HepG2 (cell line): ENCODE data around the gene PRKCE. TPM values are rescaled to one million over a fixed set of nuclear protein-coding genes. Genes with fewer than 3 reads are reported as not detected.

ENCODE experiments used
- AKAP8 ChIP-seq: sonication (generic); formaldehyde crosslinking; IDR thresholded peaks from 2 replicates; pipeline ENCODE4 v1.5.1; 2020; ENCODE audit warnings: mild to moderate bottlenecking, missing genetic modification reagents
- ATF7 ChIP-seq, 2 experiments: fragments of 450-650 bp in 1 of 2; sonication (generic) in 1 of 2; formaldehyde crosslinking in 1 of 2; IDR thresholded peaks; 2 replicates each; pipeline versions ENCODE4 v1.4.0 to v1.6.1; 2016 to 2020; ENCODE audit warnings: antibody characterized with exemption in 1 of 2, mild to moderate bottlenecking in 1 of 2, missing genetic modification reagents in 1 of 2
- CHCHD3 ChIP-seq: sonication (generic); formaldehyde crosslinking; IDR thresholded peaks from 2 replicates; pipeline ENCODE4 v1.8.0; 2022; ENCODE audit warnings: mild to moderate bottlenecking, missing genetic modification reagents, moderate library complexity
- EP300 ChIP-seq, 3 experiments: sonication (generic) in 1 of 3; formaldehyde crosslinking in 1 of 3; IDR thresholded peaks; 2 replicates each; pipeline versions ENCODE4 v1.5.1 to v1.6.1; 2011 to 2020; ENCODE audit warnings: low read depth in 2 of 3, low read length in 2 of 3, borderline replicate concordance in 1 of 3, improper control_type of control experiment in 1 of 3, mild to moderate bottlenecking in 1 of 3, missing genetic modification reagents in 1 of 3, moderate library complexity in 1 of 3
- IKZF1 ChIP-seq: fragments of 450-650 bp; IDR thresholded peaks from 2 replicates; pipeline ENCODE4 v1.7.1; 2016
- KLF16 ChIP-seq, 2 experiments: sonication (generic) in 1 of 2; formaldehyde crosslinking in 1 of 2; IDR thresholded peaks; 2 replicates each; pipeline versions ENCODE4 v1.6.1 to v1.8.0; 2016 to 2023; ENCODE audit warnings: missing genetic modification reagents in 2 of 2, missing compliant biosample characterization in 1 of 2
- NBN ChIP-seq: fragments of 450-650 bp; conservative IDR thresholded peaks from 2 replicates; pipeline ENCODE4 v1.6.1; 2017
- SALL1 ChIP-seq: sonication (generic); formaldehyde crosslinking; IDR thresholded peaks from 2 replicates; pipeline ENCODE4 v1.8.0; 2022; ENCODE audit warnings: mild to moderate bottlenecking, missing genetic modification reagents
- SMAD9 ChIP-seq: sonication (generic); formaldehyde crosslinking; IDR thresholded peaks from 2 replicates; pipeline ENCODE4 v1.5.1; 2020; ENCODE audit warnings: mild to moderate bottlenecking, missing genetic modification reagents
- ZC3H13 ChIP-seq: sonication (generic); formaldehyde crosslinking; IDR thresholded peaks from 2 replicates; pipeline ENCODE4 v1.8.1; 2023; ENCODE audit warnings: mild to moderate bottlenecking, missing genetic modification reagents, moderate library complexity
- ZNF335 ChIP-seq: sonication (generic); formaldehyde crosslinking; IDR thresholded peaks from 2 replicates; pipeline ENCODE4 v1.4.0; 2020; ENCODE audit warnings: missing genetic modification reagents
- ZNF713 ChIP-seq: sonication (generic); formaldehyde crosslinking; IDR thresholded peaks from 2 replicates; pipeline ENCODE4 v1.4.0; 2020; ENCODE audit warnings: mild to moderate bottlenecking, missing genetic modification reagents
- polyA plus RNA-seq, 8 experiments: library from polyadenylated mRNA; depleted of rRNA in 3 of 8; stranded (reverse) in 7 of 8; unstranded in 1 of 8; fragments of >200 nt; fragmentation: Illumina TruSeq in 4 of 8; extraction: Trizol in 4 of 8; gene quantifications; 2 replicates each; pipeline versions ENCODE4 v1.2.1 to v1.2.3, GENCODE V29; 2011 to 2016; ENCODE audit warnings: low read depth in 4 of 8, missing spikeins in 1 of 8, mixed read lengths in 1 of 8; ENCODE audit not compliant: insufficient read depth in 1 of 8
- total RNA-seq, 5 experiments: library from RNA; depleted of rRNA; stranded (reverse); fragments of >200 nt; fragmentation: Illumina TruSeq; extraction: Trizol; gene quantifications; 2 replicates each; pipeline ENCODE4 v1.2.3, GENCODE V29; 2016; ENCODE audit warnings: low read depth in 1 of 5
- TF ChIP-seq, protein P1 (sequence below): sonication (generic); formaldehyde crosslinking; IDR thresholded peaks from 2 replicates; pipeline ENCODE4 v1.9.0; 2021; ENCODE audit warnings: mild to moderate bottlenecking, missing genetic modification reagents
- TF ChIP-seq, protein P2 (sequence below): sonication (generic); formaldehyde crosslinking; IDR thresholded peaks from 2 replicates; pipeline ENCODE4 v1.4.0; 2020; ENCODE audit warnings: missing genetic modification reagents, borderline replicate concordance
- TF ChIP-seq, protein P3 (sequence below): sonication (generic); formaldehyde crosslinking; IDR thresholded peaks from 2 replicates; pipeline ENCODE4 v1.4.0; 2020; ENCODE audit warnings: mild to moderate bottlenecking, missing genetic modification reagents

Gene PRKCE
- total and polyA plus RNA-seq, 2 of the 13 experiments (the other 11 are each of a cell fraction or from before 2014, with no cell fraction given) = 1.0 to 3.9 TPM

DNA sequence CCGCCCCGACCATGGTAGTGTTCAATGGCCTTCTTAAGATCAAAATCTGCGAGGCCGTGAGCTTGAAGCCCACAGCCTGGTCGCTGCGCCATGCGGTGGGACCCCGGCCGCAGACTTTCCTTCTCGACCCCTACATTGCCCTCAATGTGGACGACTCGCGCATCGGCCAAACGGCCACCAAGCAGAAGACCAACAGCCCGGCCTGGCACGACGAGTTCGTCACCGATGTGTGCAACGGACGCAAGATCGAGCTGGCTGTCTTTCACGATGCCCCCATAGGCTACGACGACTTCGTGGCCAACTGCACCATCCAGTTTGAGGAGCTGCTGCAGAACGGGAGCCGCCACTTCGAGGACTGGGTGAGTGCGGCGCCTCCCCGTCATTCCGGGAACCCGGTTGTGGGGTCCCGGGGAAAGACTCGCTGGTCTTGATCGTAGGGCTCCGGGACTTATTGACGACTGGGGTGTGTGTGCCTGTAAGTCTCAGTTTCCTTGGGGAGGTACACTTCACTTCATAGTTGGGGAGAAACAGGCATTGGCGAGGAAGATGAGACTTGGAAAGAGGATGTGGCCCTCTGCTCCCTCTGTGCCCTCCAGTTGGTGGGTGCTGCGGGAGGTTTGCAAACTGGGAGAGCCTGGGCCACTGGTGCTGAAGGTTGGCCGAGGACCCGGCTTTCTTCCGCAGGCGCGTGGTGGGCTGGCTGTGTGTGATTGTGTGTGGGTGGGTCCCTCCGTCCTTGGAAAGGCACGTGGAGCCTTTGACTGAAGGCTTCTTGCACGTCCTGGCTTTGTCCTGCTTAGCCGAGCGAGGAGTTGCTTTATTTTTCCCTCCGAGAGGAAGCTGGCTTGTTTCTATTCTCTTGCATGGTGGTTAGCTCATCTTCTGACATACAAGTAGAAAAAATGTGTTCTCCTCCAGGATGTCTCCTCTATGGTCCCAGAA lies 886 bp downstream of the PRKCE start (continued):
- TF ChIP-seq, protein P1, sequence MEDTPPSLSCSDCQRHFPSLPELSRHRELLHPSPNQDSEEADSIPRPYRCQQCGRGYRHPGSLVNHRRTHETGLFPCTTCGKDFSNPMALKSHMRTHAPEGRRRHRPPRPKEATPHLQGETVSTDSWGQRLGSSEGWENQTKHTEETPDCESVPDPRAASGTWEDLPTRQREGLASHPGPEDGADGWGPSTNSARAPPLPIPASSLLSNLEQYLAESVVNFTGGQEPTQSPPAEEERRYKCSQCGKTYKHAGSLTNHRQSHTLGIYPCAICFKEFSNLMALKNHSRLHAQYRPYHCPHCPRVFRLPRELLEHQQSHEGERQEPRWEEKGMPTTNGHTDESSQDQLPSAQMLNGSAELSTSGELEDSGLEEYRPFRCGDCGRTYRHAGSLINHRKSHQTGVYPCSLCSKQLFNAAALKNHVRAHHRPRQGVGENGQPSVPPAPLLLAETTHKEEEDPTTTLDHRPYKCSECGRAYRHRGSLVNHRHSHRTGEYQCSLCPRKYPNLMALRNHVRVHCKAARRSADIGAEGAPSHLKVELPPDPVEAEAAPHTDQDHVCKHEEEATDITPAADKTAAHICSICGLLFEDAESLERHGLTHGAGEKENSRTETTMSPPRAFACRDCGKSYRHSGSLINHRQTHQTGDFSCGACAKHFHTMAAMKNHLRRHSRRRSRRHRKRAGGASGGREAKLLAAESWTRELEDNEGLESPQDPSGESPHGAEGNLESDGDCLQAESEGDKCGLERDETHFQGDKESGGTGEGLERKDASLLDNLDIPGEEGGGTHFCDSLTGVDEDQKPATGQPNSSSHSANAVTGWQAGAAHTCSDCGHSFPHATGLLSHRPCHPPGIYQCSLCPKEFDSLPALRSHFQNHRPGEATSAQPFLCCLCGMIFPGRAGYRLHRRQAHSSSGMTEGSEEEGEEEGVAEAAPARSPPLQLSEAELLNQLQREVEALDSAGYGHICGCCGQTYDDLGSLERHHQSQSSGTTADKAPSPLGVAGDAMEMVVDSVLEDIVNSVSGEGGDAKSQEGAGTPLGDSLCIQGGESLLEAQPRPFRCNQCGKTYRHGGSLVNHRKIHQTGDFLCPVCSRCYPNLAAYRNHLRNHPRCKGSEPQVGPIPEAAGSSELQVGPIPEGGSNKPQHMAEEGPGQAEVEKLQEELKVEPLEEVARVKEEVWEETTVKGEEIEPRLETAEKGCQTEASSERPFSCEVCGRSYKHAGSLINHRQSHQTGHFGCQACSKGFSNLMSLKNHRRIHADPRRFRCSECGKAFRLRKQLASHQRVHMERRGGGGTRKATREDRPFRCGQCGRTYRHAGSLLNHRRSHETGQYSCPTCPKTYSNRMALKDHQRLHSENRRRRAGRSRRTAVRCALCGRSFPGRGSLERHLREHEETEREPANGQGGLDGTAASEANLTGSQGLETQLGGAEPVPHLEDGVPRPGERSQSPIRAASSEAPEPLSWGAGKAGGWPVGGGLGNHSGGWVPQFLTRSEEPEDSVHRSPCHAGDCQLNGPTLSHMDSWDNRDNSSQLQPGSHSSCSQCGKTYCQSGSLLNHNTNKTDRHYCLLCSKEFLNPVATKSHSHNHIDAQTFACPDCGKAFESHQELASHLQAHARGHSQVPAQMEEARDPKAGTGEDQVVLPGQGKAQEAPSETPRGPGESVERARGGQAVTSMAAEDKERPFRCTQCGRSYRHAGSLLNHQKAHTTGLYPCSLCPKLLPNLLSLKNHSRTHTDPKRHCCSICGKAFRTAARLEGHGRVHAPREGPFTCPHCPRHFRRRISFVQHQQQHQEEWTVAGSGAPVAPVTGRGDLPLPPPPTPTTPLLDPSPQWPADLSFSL = no peak
- TF ChIP-seq, protein P2, sequence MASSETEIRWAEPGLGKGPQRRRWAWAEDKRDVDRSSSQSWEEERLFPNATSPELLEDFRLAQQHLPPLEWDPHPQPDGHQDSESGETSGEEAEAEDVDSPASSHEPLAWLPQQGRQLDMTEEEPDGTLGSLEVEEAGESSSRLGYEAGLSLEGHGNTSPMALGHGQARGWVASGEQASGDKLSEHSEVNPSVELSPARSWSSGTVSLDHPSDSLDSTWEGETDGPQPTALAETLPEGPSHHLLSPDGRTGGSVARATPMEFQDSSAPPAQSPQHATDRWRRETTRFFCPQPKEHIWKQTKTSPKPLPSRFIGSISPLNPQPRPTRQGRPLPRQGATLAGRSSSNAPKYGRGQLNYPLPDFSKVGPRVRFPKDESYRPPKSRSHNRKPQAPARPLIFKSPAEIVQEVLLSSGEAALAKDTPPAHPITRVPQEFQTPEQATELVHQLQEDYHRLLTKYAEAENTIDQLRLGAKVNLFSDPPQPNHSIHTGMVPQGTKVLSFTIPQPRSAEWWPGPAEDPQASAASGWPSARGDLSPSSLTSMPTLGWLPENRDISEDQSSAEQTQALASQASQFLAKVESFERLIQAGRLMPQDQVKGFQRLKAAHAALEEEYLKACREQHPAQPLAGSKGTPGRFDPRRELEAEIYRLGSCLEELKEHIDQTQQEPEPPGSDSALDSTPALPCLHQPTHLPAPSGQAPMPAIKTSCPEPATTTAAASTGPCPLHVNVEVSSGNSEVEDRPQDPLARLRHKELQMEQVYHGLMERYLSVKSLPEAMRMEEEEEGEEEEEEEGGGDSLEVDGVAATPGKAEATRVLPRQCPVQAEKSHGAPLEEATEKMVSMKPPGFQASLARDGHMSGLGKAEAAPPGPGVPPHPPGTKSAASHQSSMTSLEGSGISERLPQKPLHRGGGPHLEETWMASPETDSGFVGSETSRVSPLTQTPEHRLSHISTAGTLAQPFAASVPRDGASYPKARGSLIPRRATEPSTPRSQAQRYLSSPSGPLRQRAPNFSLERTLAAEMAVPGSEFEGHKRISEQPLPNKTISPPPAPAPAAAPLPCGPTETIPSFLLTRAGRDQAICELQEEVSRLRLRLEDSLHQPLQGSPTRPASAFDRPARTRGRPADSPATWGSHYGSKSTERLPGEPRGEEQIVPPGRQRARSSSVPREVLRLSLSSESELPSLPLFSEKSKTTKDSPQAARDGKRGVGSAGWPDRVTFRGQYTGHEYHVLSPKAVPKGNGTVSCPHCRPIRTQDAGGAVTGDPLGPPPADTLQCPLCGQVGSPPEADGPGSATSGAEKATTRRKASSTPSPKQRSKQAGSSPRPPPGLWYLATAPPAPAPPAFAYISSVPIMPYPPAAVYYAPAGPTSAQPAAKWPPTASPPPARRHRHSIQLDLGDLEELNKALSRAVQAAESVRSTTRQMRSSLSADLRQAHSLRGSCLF = no peak
- TF ChIP-seq AKAP8 (CRISPR knock-in tag) (no peak), NBN (no peak), EP300 (IDR thresholded peaks at IDR 0.05; ENCODE audit: low read depth in 2 of 2, low read length in 2 of 2) (no peak), EP300 (CRISPR knock-in tag; IDR thresholded peaks at IDR 0.05; ENCODE audit: borderline replicate concordance) (no peak), KLF16 (CRISPR knock-in tag; IDR thresholded peaks at IDR 0.05) (no peak), ZNF335 (no peak), SMAD9 (CRISPR knock-in tag) (no peak), IKZF1 (no peak), ATF7 (IDR thresholded peaks at IDR 0.05) (no peak), ATF7 (CRISPR knock-in tag; IDR thresholded peaks at IDR 0.05) (0 out of 2 replicates have a peak, but pooled peaks have one; percentile 21), ZC3H13 (no peak), ZNF713 (CRISPR knock-in tag) (no peak), SALL1 (peak; percentile 29; the same call in 1 of the 2 replicates), CHCHD3 (CRISPR knock-in tag) (0 out of 2 replicates have a peak, but pooled peaks have one; percentile 30)
- TF ChIP-seq, protein P3, sequence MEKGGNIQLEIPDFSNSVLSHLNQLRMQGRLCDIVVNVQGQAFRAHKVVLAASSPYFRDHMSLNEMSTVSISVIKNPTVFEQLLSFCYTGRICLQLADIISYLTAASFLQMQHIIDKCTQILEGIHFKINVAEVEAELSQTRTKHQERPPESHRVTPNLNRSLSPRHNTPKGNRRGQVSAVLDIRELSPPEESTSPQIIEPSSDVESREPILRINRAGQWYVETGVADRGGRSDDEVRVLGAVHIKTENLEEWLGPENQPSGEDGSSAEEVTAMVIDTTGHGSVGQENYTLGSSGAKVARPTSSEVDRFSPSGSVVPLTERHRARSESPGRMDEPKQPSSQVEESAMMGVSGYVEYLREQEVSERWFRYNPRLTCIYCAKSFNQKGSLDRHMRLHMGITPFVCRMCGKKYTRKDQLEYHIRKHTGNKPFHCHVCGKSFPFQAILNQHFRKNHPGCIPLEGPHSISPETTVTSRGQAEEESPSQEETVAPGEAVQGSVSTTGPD = no peak
